Adipocyte (in vitro differentiated cells): ENCODE data around the gene PKD1.
"Not testable (repeated sequence)": the region's sequence is repeated elsewhere in the genome, so short reads cannot be mapped to it uniquely, and the experiment has no call there.

Experiments
- DNase-seq: peaks from one replicate; pipeline ENCODE4 v3.0.0-alpha.2; 2015; ENCODE audit warnings: low read depth
- H3K27me3 ChIP-seq: replicated peaks from 2 replicates; pipeline ENCODE4 v1.7.0; 2013; ENCODE audit warnings: mild to moderate bottlenecking, low read length, moderate library complexity; ENCODE audit not compliant: control insufficient read depth, insufficient read depth
- H3K36me3 ChIP-seq: 2 replicates; pipeline ENCODE4 v1.7.0; 2013; ENCODE audit warnings: low read length, mild to moderate bottlenecking, moderate library complexity; ENCODE audit not compliant: control insufficient read depth, insufficient read depth, severe bottlenecking
- H3K4me1 ChIP-seq: 2 replicates; pipeline ENCODE4 v1.7.0; 2013; ENCODE audit warnings: mild to moderate bottlenecking, low read length, moderate library complexity; ENCODE audit not compliant: control insufficient read depth, insufficient read depth
- H3K4me3 ChIP-seq: 2 replicates; pipeline ENCODE4 v1.7.0; 2013; ENCODE audit warnings: mild to moderate bottlenecking, low read length, moderate library complexity
- H3K9ac ChIP-seq: 2 replicates; pipeline ENCODE4 v1.7.0; 2013; ENCODE audit warnings: mild to moderate bottlenecking, low read length, moderate library complexity
- H3K9me3 ChIP-seq: 2 replicates; pipeline ENCODE4 v1.7.0; 2013; ENCODE audit warnings: mild to moderate bottlenecking, low read length, moderate library complexity; ENCODE audit not compliant: control insufficient read depth

PKD1 gene

GRCh38 chr16:2117960-2118722 lies 17.6 kb downstream of the PKD1 start:
- not testable (repeated sequence) for H3K4me1 ChIP-seq, H3K9ac ChIP-seq, DNase-seq, H3K36me3 ChIP-seq, H3K4me3 ChIP-seq, H3K9me3 ChIP-seq, H3K27me3 ChIP-seq

DNA sequence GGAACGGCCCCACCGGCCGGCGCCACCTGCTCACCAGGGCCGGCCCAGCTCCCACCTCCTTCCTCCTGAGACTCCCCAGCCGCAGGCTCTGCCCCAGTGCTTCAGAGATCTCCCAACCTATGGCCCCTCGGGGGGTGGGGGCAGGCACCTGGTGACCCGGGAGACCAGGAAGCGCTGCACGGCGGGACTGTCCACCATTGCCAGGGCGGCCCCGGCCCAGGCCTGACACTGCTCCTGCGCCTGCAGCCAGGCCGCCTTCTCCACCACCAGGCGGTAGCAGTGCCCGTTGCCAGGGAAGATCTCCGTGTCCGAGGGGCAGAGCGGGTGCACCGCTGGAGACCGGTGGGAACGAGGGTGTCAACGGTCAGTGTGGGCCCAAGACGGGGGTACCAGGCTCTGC lies 18.4 kb downstream of the PKD1 start:
- H3K4me1 ChIP-seq, H3K36me3 ChIP-seq, H3K4me3 ChIP-seq, H3K9ac ChIP-seq, DNase-seq, H3K9me3 ChIP-seq, H3K27me3 ChIP-seq: not testable (repeated sequence)

- H3K9me3 ChIP-seq, DNase-seq, H3K4me1 ChIP-seq, H3K36me3 ChIP-seq, H3K9ac ChIP-seq, H3K4me3 ChIP-seq, H3K27me3 ChIP-seq: not testable (repeated sequence)
Measured at GRCh38 chr16:2116428-2116827, 19.3 kb downstream of the PKD1 start.

DNA sequence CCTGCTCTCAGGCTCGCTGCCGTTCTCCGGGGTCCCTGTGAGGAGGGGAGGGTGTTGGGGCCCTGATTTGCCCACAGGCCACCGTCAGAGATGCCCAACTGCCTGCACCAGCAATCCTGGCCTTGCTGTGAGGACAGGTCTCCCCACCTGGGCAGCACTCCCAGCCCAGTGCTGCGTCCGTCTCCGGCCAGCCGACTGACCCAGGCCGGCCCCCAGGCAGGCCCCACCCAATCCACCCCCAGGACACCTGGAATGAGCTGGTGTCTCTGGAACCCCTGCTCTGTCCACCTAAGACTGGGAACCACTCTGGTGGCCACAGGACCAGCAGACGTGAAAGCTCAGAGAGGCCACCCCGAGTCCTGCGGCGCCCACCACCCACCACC lies 20.1 kb downstream of the PKD1 start:
- Histone ChIP-seq H3K4me3 (no peak overlapping the region), H3K9me3 (no peaks in the 10 kb centered on the region), H3K4me1 (no peaks in the 10 kb centered on the region), H3K9ac (no peak overlapping the region), H3K36me3 (peaks cover 5% of the 10 kb centered on the region), H3K27me3 (no peaks in the 10 kb centered on the region)
- no peak for DNase-seq

DNA sequence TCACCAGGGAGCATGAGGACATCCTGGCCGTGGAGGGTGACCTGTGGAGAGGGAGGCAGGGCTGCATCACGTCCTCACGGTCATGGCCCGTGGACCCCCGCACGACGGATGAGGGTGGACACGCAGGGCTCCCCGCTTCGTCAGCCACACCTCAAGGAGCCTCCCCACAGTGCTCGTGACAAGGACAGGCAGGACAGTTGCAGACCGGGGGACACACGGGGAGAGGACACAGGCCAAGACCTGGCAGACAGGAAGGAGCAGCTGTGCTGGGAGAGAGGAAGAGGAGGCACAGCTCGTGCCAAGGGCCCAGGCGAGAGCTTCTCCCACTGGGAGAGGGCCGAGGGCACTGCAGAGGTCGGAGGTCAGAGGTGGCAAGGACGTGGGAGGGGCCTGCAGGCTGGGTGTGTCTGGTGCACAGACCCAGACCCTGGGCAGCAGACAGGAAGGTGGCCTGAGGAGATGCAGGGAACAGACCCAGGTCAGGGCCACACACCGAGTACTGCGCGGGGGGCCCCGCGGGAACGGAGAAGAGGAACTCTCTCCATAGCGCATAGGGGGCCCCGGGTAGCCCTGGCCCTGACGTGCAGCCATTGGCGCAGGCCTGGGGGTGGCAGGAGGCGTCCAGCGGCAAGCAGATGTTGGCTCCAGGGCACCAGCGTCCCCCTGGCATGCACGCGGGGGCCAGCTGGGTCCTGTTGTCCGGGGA lies 20.7 kb downstream of the PKD1 start:
- DNase-seq, H3K36me3 ChIP-seq, H3K4me3 ChIP-seq, H3K4me1 ChIP-seq, H3K9ac ChIP-seq, H3K9me3 ChIP-seq, H3K27me3 ChIP-seq: not testable (repeated sequence)

- not testable (repeated sequence) for DNase-seq, H3K9ac ChIP-seq, H3K27me3 ChIP-seq, H3K4me1 ChIP-seq, H3K36me3 ChIP-seq, H3K4me3 ChIP-seq, H3K9me3 ChIP-seq
Measured at GRCh38 chr16:2114225-2114624, 21.5 kb downstream of the PKD1 start.

DNA sequence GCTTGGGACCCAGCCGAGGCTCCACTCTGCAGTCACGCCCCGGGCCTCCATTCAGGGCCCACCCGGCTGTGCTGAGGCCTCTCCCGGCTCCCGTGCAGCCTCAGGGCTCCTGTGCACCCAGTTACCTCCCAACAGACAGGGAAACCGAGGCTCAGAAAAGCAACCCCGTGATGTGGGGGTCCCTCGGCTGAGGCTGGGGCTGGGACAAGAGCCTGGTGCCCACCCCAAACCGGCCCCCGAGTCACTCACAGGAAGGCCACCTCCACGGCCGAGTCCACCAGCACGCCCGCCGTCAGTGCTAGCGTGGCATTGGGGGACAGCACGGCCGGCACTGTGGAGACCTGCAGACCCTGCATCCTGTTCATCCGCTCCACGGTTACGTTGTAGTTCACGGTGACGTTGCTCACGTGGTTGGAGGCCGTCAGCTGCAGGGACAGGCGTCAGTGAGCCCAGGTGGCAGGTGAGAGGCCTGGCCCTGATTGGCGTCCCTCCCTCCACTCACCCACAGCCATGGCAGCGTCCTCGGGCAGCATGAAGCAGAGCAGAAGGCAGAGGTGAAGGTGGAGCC lies 23.1 kb downstream of the PKD1 start:
- H3K4me1 ChIP-seq, H3K9me3 ChIP-seq, H3K4me3 ChIP-seq, H3K27me3 ChIP-seq, DNase-seq, H3K9ac ChIP-seq: not testable (repeated sequence)
- H3K36me3 ChIP-seq: peaks cover 15% of the 10 kb centered on the region

- peaks cover 15% of the 10 kb centered on the region for H3K36me3 ChIP-seq
- not testable (repeated sequence) for H3K4me1 ChIP-seq, H3K9ac ChIP-seq, H3K27me3 ChIP-seq, H3K9me3 ChIP-seq, H3K4me3 ChIP-seq, DNase-seq
Measured at GRCh38 chr16:2111412-2112335, 24.0 kb downstream of the PKD1 start.

GRCh38 chr16:2111009-2111353 lies 24.7 kb downstream of the PKD1 start:
- not testable (repeated sequence) for H3K4me1 ChIP-seq, H3K27me3 ChIP-seq, H3K4me3 ChIP-seq, H3K9me3 ChIP-seq, DNase-seq, H3K9ac ChIP-seq
- H3K36me3 ChIP-seq: peaks cover 15% of the 10 kb centered on the region

GRCh38 chr16:2110332-2111008 lies 25.2 kb downstream of the PKD1 start:
- not testable (repeated sequence) for DNase-seq, H3K9ac ChIP-seq, H3K9me3 ChIP-seq

More at GRCh38 chr16:2110332-2111008, 25.2 kb downstream of the PKD1 start:
- not testable (repeated sequence) for H3K4me1 ChIP-seq, H3K27me3 ChIP-seq, H3K4me3 ChIP-seq
- H3K36me3 ChIP-seq: peaks cover 18% of the 10 kb centered on the region
